ENCODE data around the gene TMPO. TPM values are rescaled to one million over a fixed set of nuclear protein-coding genes. Genes with fewer than 3 reads are reported as not detected.

Gene TMPO
- polyA plus RNA-seq, 1 donor from 2014 or later = 143 TPM

- Histone ChIP-seq H3K79me2 (replicated peaks; ENCODE audit: insufficient read depth, low read length) (peaks cover 62% of the 10 kb centered on the region), H3K9ac (ENCODE audit: low read length) (peak overlapping the region; percentile 93), H3F3A (ENCODE audit: insufficient read depth, low read length, poor library complexity, severe bottlenecking) (peaks cover 4% of the 10 kb centered on the region), H3K27ac (ENCODE audit: low read length) (peak overlapping the region; percentile 93), H3K36me3 (ENCODE audit: insufficient read depth, low read length) (no peaks in the 10 kb centered on the region), H4K20me1 (ENCODE audit: insufficient read depth) (no peaks in the 10 kb centered on the region), H2AFZ (ENCODE audit: low read depth, low read length) (peak overlapping the region; percentile 75), H3K9me3 (ENCODE audit: low read length) (no peaks in the 10 kb centered on the region), H3K27me3 (ENCODE audit: insufficient read depth, low read depth, low read length) (no peaks in the 10 kb centered on the region), H3K9me2 (ENCODE audit: insufficient read depth, low read length) (no peaks in the 10 kb centered on the region), H3K4me3 (ENCODE audit: low read length) (peak overlapping the region; percentile 97), H3K4me2 (ENCODE audit: low read length) (peak overlapping the region; percentile 56)
- TF ChIP-seq EP300 (conservative IDR thresholded peaks at IDR 0.05; ENCODE audit: poor library complexity, severe bottlenecking) = no peak
- no peak for TF ChIP-seq POLR2AphosphoS5 (IDR thresholded peaks at IDR 0.05)
- TF ChIP-seq RAD21 (conservative IDR thresholded peaks at IDR 0.05) = peak; percentile 61
- no peak for TF ChIP-seq MXI1 (conservative IDR thresholded peaks at IDR 0.05; ENCODE audit: poor library complexity, severe bottlenecking)
- no peak for TF ChIP-seq EZH2 (IDR thresholded peaks at IDR 0.05; ENCODE audit: borderline replicate concordance, insufficient read depth, low read length, poor library complexity, severe bottlenecking)
- no peak for TF ChIP-seq TAF1 (IDR thresholded peaks at IDR 0.05; ENCODE audit: low read depth)
- peak; percentile 54 for TF ChIP-seq SMC3 (conservative IDR thresholded peaks at IDR 0.05; ENCODE audit: poor library complexity)
- TF ChIP-seq, protein P1, sequence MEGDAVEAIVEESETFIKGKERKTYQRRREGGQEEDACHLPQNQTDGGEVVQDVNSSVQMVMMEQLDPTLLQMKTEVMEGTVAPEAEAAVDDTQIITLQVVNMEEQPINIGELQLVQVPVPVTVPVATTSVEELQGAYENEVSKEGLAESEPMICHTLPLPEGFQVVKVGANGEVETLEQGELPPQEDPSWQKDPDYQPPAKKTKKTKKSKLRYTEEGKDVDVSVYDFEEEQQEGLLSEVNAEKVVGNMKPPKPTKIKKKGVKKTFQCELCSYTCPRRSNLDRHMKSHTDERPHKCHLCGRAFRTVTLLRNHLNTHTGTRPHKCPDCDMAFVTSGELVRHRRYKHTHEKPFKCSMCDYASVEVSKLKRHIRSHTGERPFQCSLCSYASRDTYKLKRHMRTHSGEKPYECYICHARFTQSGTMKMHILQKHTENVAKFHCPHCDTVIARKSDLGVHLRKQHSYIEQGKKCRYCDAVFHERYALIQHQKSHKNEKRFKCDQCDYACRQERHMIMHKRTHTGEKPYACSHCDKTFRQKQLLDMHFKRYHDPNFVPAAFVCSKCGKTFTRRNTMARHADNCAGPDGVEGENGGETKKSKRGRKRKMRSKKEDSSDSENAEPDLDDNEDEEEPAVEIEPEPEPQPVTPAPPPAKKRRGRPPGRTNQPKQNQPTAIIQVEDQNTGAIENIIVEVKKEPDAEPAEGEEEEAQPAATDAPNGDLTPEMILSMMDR (IDR thresholded peaks at IDR 0.05; ENCODE audit: poor library complexity, severe bottlenecking) = peak; percentile 68
Measured at GRCh38 chr12:98516111-98516873, 902 bp downstream of the TMPO start.

GRCh38 chr12:98519257-98519907 is 4.0 kb downstream of the TMPO start:
- peaks cover 4% of the 10 kb centered on the region for H3F3A ChIP-seq (ENCODE audit: insufficient read depth, low read length, poor library complexity, severe bottlenecking)
- H4K20me1 ChIP-seq (ENCODE audit: insufficient read depth) = no peaks in the 10 kb centered on the region
- H3K36me3 ChIP-seq (ENCODE audit: insufficient read depth, low read length) = no peaks in the 10 kb centered on the region
- H3K9me2 ChIP-seq (ENCODE audit: insufficient read depth, low read length) = no peaks in the 10 kb centered on the region
- no peak overlapping the region for H3K9ac ChIP-seq (ENCODE audit: low read length)
- H2AFZ ChIP-seq (ENCODE audit: low read depth, low read length) = no peak overlapping the region
- H3K27me3 ChIP-seq (ENCODE audit: insufficient read depth, low read depth, low read length) = no peaks in the 10 kb centered on the region
- no peak overlapping the region for H3K27ac ChIP-seq (ENCODE audit: low read length)
- peaks cover 78% of the 10 kb centered on the region for H3K79me2 ChIP-seq (replicated peaks; ENCODE audit: insufficient read depth, low read length)
- no peak overlapping the region for H3K4me2 ChIP-seq (ENCODE audit: low read length)
- H3K4me3 ChIP-seq (ENCODE audit: low read length) = no peak overlapping the region
- H3K9me3 ChIP-seq (ENCODE audit: low read length) = no peaks in the 10 kb centered on the region
- TF ChIP-seq, protein P2, sequence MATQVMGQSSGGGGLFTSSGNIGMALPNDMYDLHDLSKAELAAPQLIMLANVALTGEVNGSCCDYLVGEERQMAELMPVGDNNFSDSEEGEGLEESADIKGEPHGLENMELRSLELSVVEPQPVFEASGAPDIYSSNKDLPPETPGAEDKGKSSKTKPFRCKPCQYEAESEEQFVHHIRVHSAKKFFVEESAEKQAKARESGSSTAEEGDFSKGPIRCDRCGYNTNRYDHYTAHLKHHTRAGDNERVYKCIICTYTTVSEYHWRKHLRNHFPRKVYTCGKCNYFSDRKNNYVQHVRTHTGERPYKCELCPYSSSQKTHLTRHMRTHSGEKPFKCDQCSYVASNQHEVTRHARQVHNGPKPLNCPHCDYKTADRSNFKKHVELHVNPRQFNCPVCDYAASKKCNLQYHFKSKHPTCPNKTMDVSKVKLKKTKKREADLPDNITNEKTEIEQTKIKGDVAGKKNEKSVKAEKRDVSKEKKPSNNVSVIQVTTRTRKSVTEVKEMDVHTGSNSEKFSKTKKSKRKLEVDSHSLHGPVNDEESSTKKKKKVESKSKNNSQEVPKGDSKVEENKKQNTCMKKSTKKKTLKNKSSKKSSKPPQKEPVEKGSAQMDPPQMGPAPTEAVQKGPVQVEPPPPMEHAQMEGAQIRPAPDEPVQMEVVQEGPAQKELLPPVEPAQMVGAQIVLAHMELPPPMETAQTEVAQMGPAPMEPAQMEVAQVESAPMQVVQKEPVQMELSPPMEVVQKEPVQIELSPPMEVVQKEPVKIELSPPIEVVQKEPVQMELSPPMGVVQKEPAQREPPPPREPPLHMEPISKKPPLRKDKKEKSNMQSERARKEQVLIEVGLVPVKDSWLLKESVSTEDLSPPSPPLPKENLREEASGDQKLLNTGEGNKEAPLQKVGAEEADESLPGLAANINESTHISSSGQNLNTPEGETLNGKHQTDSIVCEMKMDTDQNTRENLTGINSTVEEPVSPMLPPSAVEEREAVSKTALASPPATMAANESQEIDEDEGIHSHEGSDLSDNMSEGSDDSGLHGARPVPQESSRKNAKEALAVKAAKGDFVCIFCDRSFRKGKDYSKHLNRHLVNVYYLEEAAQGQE (IDR thresholded peaks at IDR 0.05; ENCODE audit: borderline replicate concordance) = no peak
- TF ChIP-seq RAD21 (conservative IDR thresholded peaks at IDR 0.05) (no peak), POLR2AphosphoS5 (IDR thresholded peaks at IDR 0.05) (no peak), MXI1 (conservative IDR thresholded peaks at IDR 0.05; ENCODE audit: poor library complexity, severe bottlenecking) (no peak), TAF1 (IDR thresholded peaks at IDR 0.05; ENCODE audit: low read depth) (no peak), SMC3 (conservative IDR thresholded peaks at IDR 0.05; ENCODE audit: poor library complexity) (no peak), EP300 (conservative IDR thresholded peaks at IDR 0.05; ENCODE audit: poor library complexity, severe bottlenecking) (no peak), EZH2 (IDR thresholded peaks at IDR 0.05; ENCODE audit: borderline replicate concordance, insufficient read depth, low read length, poor library complexity, severe bottlenecking) (no peak)
- TF ChIP-seq, protein P1 (IDR thresholded peaks at IDR 0.05; ENCODE audit: poor library complexity, severe bottlenecking) = no peak

Measured in neural cell (in vitro differentiated cells).